Measurements from ENCODE around the gene GPR52. TPM values are rescaled to one million over a fixed set of nuclear protein-coding genes. Genes with fewer than 3 reads are reported as not detected.

Gene GPR52
- total and polyA plus RNA-seq, 7 donors = 0.08 to 0.34 (median 0.18) TPM; not detected in 3

DNA sequence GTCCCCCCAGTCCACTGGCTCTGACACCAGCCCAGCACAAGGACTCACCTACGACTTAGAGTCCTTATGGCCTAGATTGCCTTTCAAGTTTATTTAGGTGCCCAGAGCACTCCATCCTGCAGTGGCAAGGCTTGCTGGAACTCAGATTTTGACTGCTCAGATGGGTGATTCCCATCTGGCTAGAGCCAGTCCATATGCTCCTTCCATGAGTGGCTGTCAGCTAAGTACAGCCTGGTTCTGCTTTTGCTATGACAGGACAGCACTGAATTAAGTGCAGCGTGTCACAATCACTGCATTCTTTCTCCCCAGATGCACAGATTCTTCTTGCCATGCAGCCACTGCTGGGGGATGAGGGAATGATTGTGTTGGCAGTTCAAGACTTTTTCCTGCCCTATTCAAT, 43.8 kb downstream of the GPR52 start:
- TF ChIP-seq, protein P1, sequence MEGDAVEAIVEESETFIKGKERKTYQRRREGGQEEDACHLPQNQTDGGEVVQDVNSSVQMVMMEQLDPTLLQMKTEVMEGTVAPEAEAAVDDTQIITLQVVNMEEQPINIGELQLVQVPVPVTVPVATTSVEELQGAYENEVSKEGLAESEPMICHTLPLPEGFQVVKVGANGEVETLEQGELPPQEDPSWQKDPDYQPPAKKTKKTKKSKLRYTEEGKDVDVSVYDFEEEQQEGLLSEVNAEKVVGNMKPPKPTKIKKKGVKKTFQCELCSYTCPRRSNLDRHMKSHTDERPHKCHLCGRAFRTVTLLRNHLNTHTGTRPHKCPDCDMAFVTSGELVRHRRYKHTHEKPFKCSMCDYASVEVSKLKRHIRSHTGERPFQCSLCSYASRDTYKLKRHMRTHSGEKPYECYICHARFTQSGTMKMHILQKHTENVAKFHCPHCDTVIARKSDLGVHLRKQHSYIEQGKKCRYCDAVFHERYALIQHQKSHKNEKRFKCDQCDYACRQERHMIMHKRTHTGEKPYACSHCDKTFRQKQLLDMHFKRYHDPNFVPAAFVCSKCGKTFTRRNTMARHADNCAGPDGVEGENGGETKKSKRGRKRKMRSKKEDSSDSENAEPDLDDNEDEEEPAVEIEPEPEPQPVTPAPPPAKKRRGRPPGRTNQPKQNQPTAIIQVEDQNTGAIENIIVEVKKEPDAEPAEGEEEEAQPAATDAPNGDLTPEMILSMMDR (IDR thresholded peaks at IDR 0.05) = no peak
- Histone ChIP-seq H3K4me3 (no peak overlapping the region), H3K27ac (no peak overlapping the region), H3K27me3 (ENCODE audit: insufficient read depth in 3 of 3, low read length in 2 of 3) (no peaks in the 10 kb centered on the region), H3K36me3 (ENCODE audit: insufficient read depth in 1 of 2, low read depth in 1 of 2) (no peaks in the 10 kb centered on the region), H3K4me1 (no peaks in the 10 kb centered on the region), H3K9me3 (no peaks in the 10 kb centered on the region)
- intact Hi-C loops (cut with DNase I) = no loop called here
- ATAC-seq (no peak), DNase-seq (no peak)
- 77 to 89% (median 79%) methylated on average over 2 of the region's 2 CpGs for WGBS, 3 donors

DNA sequence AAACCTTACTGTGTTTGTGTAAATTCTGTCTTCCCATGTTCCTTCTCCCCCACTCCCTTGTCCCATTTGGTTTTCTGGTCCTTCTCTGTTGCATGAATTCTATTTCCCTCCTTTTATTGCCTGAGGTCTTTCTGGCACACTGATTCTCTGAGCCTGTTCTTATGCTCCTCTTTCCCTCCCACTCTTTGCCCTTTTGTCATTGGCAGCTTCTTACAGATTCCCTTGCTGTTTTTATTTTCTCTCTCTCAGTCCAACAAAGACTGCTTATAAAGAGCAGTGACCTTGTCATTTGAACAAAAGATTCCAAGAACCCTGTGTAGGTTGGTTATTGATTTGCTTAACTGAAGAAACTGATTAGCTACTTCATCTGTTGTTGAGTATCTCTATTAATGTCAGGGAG, 49.7 kb downstream of the GPR52 start:
- DNase-seq = no peak
- ATAC-seq = no peak
- intact Hi-C loops (cut with DNase I) = no loop called here
- H3K27ac ChIP-seq = no peak overlapping the region
- H3K27me3 ChIP-seq (ENCODE audit: insufficient read depth in 3 of 3, low read length in 2 of 3) = no peaks in the 10 kb centered on the region
- no peaks in the 10 kb centered on the region for H3K9me3 ChIP-seq
- no peaks in the 10 kb centered on the region for H3K4me1 ChIP-seq
- TF ChIP-seq, protein P1 (IDR thresholded peaks at IDR 0.05) = no peak
- H3K4me3 ChIP-seq = no peak overlapping the region
- no peaks in the 10 kb centered on the region for H3K36me3 ChIP-seq (ENCODE audit: insufficient read depth in 1 of 2, low read depth in 1 of 2)

Data from psoas muscle (tissue), 8 donors.